Natural killer cell (primary cell): ENCODE data around the gene SC5D. TPM values are rescaled to one million over a fixed set of nuclear protein-coding genes. Genes with fewer than 3 reads are reported as not detected.

Experiments used
- ATAC-seq, 3 donors: fragments of 150-1000 bp in 2 of 3; fragments of 200-7000 bp in 1 of 3; cut with Tn5 transposase; 1 replicate in 1 of 3; 2 replicates in 2 of 3; pipeline ENCODE4 v1.10.0; 2021; ENCODE audit warnings: mild to moderate bottlenecking in 2 of 3, moderate library complexity in 2 of 3
- DNase-seq, 2 donors: peaks; one replicate each; pipeline versions ENCODE4 v3.0.0 to v3.0.0-alpha.2; 2013 to 2021; ENCODE audit warnings: mixed read lengths in 1 of 2
- H3K27ac ChIP-seq: one replicate; pipeline ENCODE4 v1.5.1; 2013; ENCODE audit warnings: mild to moderate bottlenecking, low read length
- H3K27me3 ChIP-seq: one replicate; pipeline ENCODE4 v1.6.1; 2013; ENCODE audit warnings: low read length; ENCODE audit not compliant: control insufficient read depth, insufficient read depth
- H3K36me3 ChIP-seq: one replicate; pipeline ENCODE4 v1.6.1; 2013; ENCODE audit warnings: low read length; ENCODE audit not compliant: control insufficient read depth, insufficient read depth
- H3K4me1 ChIP-seq: one replicate; pipeline ENCODE4 v1.6.1; 2013; ENCODE audit warnings: low read length; ENCODE audit not compliant: control insufficient read depth, insufficient read depth
- H3K4me3 ChIP-seq: one replicate; pipeline ENCODE4 v1.5.1; 2013; ENCODE audit warnings: low read length
- H3K9me3 ChIP-seq: one replicate; pipeline ENCODE4 v1.6.1; 2013; ENCODE audit warnings: low read length; ENCODE audit not compliant: control insufficient read depth, insufficient read depth
- H3K27ac Mint-ChIP-seq, 2 donors: one replicate each; pipeline ENCODE4 v1.8.0; 2022; ENCODE audit warnings: mild to moderate bottlenecking in 2 of 2, mixed read lengths in 2 of 2, moderate library complexity in 1 of 2
- H3K27me3 Mint-ChIP-seq, 2 donors: one replicate each; pipeline ENCODE4 v1.8.0; 2022; ENCODE audit warnings: low read depth in 2 of 2, mixed read lengths in 2 of 2
- H3K36me3 Mint-ChIP-seq: one replicate; pipeline ENCODE4 v1.8.0; 2022; ENCODE audit warnings: mixed read lengths
- H3K4me1 Mint-ChIP-seq, 2 donors: one replicate each; pipeline ENCODE4 v1.8.0; 2022; ENCODE audit warnings: mixed read lengths in 2 of 2
- H3K4me3 Mint-ChIP-seq: one replicate; pipeline ENCODE4 v1.8.0; 2022; ENCODE audit warnings: mild to moderate bottlenecking, moderate library complexity, mixed read lengths
- H3K9me3 Mint-ChIP-seq, 2 donors: one replicate each; pipeline ENCODE4 v1.8.0; 2022; ENCODE audit warnings: mixed read lengths in 2 of 2
- WGBS: methylation state at CpG from one replicate; pipeline ENCODE4 v1.1.7; 2013; ENCODE audit warnings: missing lambda C conversion rate; ENCODE audit not compliant: insufficient coverage; 5-methylcytosine and 5-hydroxymethylcytosine counted together
- intact Hi-C: fragments of 100-400 bp; cut with micrococcal nuclease; formaldehyde crosslinking; loops from one replicate; pipeline ENCODE4 v1.14.2; 2022
- total RNA-seq, 4 donors: library from RNA; stranded (reverse); fragments of 120-200 nt in 1 of 4; gene quantifications; one replicate each; pipeline versions ENCODE4 v1.2.3 to v1.2.4, GENCODE V29; 2013 to 2022
- TF ChIP-seq, protein P1 (sequence below): fragments of 200-600 bp; IDR thresholded peaks from one replicate; pipeline ENCODE4 v1.8.0; 2022; ENCODE audit warnings: antibody characterized with exemption

Gene SC5D
- total RNA-seq, 3 donors from 2014 or later (not counting 1 experiment from before 2014, with no cell fraction given): 17.2 to 18.6 (median 17.2) TPM

DNA sequence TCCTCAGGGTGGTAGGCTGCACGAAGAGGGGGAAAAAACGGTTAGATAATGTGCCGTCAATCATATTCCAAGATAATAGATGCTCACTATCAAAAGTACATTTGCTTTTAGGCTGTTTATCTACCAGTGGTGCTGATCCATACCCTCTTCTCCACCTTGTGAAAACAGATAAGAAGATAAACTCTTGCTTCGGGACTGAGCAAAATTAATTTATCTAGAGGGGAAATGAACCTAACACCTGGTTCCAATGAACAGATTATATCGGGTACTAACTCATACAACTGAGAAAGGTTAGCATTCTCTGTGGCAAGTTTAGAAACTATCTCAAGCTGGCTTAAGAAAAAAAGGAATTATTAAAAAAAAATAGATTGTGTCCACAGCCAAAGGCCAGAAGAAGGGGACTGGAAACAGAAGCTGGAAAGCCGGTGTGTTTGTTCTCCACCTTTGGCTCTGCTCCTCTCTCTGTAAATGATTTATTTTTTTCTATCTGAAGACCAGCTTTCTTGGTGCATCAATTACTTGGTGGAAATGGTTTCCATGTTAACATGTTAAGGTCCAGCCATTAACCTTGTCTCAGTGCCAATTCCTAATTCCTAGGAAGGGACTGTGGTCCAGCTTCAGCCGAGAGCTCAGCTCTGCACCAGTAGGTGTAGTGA lies 55.8 kb downstream of the SC5D start:
- H3K9me3 Mint-ChIP-seq: no peaks in the 10 kb centered on the region
- peaks cover 2 to 19% of the 10 kb centered on the region in 2 donors for H3K27me3 Mint-ChIP-seq
- H3K4me3 ChIP-seq: no peak overlapping the region
- 86% methylated on average over 7 of the region's 7 CpGs for WGBS
- no peaks in the 10 kb centered on the region for H3K4me1 Mint-ChIP-seq
- ATAC-seq (no peak), DNase-seq (no peak)
- no peaks in the 10 kb centered on the region for H3K4me1 ChIP-seq
- no peaks in the 10 kb centered on the region for H3K9me3 ChIP-seq
- H3K27ac Mint-ChIP-seq: no peak overlapping the region
- H3K36me3 ChIP-seq: no peaks in the 10 kb centered on the region
- no peak overlapping the region for H3K27ac ChIP-seq
- intact Hi-C loops: no loop called here
- TF ChIP-seq, protein P1, sequence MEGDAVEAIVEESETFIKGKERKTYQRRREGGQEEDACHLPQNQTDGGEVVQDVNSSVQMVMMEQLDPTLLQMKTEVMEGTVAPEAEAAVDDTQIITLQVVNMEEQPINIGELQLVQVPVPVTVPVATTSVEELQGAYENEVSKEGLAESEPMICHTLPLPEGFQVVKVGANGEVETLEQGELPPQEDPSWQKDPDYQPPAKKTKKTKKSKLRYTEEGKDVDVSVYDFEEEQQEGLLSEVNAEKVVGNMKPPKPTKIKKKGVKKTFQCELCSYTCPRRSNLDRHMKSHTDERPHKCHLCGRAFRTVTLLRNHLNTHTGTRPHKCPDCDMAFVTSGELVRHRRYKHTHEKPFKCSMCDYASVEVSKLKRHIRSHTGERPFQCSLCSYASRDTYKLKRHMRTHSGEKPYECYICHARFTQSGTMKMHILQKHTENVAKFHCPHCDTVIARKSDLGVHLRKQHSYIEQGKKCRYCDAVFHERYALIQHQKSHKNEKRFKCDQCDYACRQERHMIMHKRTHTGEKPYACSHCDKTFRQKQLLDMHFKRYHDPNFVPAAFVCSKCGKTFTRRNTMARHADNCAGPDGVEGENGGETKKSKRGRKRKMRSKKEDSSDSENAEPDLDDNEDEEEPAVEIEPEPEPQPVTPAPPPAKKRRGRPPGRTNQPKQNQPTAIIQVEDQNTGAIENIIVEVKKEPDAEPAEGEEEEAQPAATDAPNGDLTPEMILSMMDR: no peak
- H3K27me3 ChIP-seq: no peaks in the 10 kb centered on the region
- no peak overlapping the region for H3K4me3 Mint-ChIP-seq
- H3K36me3 Mint-ChIP-seq: no peaks in the 10 kb centered on the region

DNA sequence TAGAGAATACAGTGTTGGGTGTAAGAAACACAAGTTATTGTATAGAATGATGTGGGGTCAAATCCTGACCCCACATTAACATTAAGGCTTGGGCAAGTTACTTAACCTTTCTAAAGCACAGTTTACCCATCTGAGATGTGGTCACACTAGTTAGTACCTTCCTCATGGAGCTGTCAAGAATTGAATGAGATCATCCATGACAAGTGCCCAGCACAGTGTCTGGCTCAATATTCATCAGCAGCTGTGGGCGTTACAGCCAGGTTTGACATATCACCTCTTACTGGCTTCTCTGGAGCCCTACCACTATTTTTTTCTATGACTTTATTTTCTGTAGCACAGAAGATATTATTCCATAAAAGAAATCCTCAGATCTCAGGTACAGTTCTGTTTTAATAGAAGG lies 57.2 kb downstream of the SC5D start:
- no peak for DNase-seq
- Mint-ChIP-seq H3K27me3 (peaks cover 5 to 17% of the 10 kb centered on the region in 2 donors), H3K4me3 (no peak overlapping the region), H3K9me3 (no peaks in the 10 kb centered on the region), H3K27ac (no peak overlapping the region), H3K36me3 (no peaks in the 10 kb centered on the region), H3K4me1 (no peaks in the 10 kb centered on the region)
- no peaks in the 10 kb centered on the region for H3K27me3 ChIP-seq
- H3K36me3 ChIP-seq: no peaks in the 10 kb centered on the region
- intact Hi-C loops: no loop called here
- no peak for ATAC-seq
- WGBS: 100% methylated on average over 1 of the region's 1 CpG
- H3K9me3 ChIP-seq: no peaks in the 10 kb centered on the region
- TF ChIP-seq, protein P1: no peak
- H3K27ac ChIP-seq: no peak overlapping the region
- no peaks in the 10 kb centered on the region for H3K4me1 ChIP-seq
- no peak overlapping the region for H3K4me3 ChIP-seq

DNA sequence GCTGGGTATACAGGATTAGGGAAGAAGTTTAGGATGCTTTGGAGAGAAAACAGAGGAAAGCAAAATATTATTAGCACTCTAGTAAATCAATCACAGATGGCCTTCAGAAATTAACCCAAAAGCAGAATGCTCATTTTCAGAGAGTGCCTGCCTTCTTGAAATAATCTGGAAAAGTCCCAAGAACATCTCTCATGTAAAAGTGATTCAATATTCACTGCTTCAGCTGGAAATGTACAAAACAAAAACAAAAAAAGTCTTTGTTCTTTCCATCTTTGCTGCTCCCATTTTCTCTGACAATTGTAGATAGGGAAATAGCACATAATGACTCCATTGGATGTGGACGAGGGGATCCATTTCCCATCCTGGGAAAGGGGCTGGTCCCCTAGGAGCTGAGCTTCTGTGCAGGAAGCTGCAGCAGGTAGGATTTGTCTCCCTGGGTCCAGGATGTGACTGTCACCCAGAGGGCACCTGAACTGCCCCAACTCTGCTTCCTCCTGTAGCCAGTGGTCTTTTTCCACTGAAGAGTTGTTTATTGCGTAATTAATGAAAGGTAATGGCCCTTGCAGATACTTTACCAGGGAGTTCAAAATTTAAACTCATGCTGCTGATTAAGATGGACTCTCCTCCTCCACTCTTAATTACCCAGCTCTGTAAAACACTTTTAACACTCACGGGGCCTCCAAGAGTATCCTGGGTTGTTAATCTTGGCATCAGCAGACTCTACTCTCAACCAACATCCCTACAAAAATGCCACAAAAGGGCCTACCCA lies 57.9 kb downstream of the SC5D start:
- 91% methylated on average over 3 of the region's 3 CpGs for WGBS
- no peaks in the 10 kb centered on the region for H3K27me3 ChIP-seq
- ATAC-seq (no peak), DNase-seq (no peak)
- H3K27ac Mint-ChIP-seq: no peak overlapping the region
- H3K36me3 Mint-ChIP-seq: no peaks in the 10 kb centered on the region
- H3K4me3 ChIP-seq: no peak overlapping the region
- no peak overlapping the region for H3K27ac ChIP-seq
- peaks cover 5 to 13% of the 10 kb centered on the region in 2 donors for H3K27me3 Mint-ChIP-seq
- H3K4me1 ChIP-seq: no peaks in the 10 kb centered on the region
- no peak overlapping the region for H3K4me3 Mint-ChIP-seq
- no peaks in the 10 kb centered on the region for H3K4me1 Mint-ChIP-seq
- no peaks in the 10 kb centered on the region for H3K9me3 ChIP-seq
- no peaks in the 10 kb centered on the region for H3K9me3 Mint-ChIP-seq
- no peaks in the 10 kb centered on the region for H3K36me3 ChIP-seq
- intact Hi-C loops: no loop called here
- TF ChIP-seq, protein P1: no peak
